ENCODE results near the gene ZNF334.

Gene ZNF334

DNA sequence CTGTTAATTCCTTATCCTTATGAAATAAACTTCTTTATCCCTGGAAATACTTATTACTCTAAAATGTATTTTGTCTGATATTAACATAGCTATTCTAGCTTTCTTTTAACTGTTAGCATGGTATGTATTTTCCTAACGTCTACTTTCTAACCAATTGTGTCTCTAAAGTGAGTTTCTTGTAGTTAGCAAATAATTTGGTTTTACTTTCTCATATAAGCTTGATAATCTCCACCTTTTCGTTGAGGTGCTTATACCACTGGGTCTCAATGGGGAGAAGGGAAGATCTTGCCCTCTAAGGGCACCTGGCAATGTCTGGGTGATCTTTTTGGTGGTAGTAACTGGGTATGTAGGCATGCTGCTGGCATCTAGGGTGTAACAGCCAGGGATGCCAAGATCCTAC, 25.7 kb downstream of the ZNF334 start:
- DNase-seq (ENCODE audit: low read depth), result no peak

DNA sequence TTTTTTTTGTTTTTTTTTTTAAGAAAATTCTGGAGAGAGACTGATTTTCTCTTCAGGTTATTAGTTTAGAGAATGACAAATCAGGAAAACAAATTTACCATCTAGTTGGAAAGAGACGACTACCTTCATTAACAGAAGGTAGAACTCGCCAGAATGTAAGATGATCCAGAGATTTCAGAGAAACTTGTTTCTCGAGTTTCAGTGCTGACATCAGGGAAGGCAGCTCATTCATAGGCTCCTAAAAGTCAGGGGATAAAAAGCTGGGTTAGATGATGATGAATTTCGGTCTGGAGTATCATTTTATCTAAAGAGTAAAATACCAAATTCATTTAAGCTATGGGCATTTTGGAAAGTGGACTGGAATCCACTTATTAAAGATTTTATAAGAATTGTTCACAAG, 27.9 kb downstream of the ZNF334 start:
- DNase-seq (ENCODE audit: low read depth), result no peak

DNA sequence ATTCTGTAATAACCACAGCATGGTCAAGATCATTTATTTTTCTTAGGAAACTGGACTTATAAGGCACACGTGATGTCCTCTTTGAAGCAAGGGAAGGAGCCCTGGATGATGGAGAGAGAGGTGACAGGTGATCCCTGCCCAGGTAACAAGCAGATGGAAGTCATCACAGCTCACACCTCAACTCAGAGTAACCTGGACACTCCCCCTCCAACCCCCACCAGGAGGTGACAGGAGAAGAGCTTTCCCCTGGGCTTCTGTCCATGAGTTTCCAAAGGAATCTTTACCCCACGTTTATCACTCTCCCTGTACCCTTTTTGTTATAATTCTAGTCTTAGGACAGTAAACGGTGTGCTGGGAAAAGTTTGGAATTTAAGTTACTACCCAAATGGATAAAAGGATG, 28.4 kb downstream of the ZNF334 start:
- no peak for DNase-seq (ENCODE audit: low read depth)

DNA sequence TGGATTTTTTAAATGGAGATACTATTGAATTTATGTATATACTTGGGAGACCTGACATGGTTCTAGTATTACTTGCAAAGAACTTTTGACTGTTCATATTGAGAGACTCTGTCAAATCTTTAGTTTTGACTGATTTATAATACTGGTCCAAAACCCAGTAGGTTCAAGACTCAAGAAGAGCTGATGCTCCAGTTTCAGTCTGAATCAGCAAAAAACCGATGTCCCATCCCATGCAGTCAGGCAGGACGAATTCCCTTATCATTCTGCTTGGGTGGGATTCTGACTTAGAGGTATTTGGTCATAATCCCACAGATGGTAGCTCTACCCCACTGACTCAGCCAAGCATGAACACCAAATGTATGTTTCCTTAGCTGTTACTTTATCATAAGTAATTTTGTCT, 29.5 kb downstream of the ZNF334 start:
- DNase-seq (ENCODE audit: low read depth), result no peak

DNA sequence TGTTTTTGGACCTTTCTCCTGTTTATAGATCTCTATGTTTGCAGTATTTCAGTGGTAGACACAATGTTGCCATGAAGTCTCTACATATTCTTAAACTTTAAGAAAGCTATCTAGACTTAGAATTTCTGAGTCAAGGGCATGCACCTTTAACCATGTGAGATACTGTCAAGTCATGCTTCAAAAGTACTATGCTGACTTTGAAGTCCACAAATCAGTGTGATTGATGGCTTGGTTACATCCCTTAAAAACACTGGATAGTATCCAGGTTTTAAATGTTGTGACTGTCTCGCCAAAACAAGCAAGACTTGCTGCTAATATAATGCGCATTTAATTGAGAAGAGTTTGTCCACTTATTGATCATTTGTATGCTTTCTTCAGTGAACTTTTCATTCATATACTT, 30.5 kb downstream of the ZNF334 start:
- no peak for DNase-seq (ENCODE audit: low read depth)

DNA sequence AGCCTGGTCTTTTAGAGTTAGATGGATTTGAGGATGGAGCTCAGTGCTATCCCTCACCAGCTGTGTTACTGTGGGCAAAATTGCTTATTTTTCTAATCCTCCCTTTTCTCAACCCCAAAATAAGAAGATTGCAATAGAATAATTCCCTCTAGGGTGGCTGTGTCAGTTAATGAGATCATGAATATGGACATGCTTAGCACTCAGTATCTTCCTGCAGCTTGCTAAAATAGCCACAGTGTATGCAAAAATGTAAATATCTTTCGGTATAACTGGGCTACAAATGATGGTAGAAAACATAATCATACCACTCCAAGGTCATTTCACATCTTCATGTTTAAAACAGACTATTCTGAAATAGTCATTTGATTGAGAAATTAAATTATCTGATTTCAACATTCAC, 35.7 kb downstream of the ZNF334 start:
- no peak for DNase-seq (ENCODE audit: low read depth)

DNA sequence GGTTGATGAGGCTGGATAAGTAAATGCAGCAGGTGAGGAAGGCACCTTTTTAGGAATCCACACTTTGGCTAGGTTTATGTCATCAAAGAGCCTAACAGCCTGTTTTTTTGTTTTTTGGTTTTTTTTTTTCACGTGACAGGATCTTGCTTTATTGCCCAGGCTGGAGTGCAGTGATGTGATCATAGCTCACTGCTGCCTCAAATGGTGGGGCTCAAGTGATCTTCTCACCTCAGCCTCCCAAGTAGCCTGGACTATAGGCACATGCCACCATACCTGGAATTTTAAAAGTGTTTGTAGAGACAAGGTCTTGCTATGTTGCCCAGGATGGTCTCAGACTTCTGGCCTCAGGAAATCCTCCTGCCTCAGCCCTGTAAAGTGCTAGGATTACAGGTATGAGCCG, 36.1 kb downstream of the ZNF334 start:
- no peak for DNase-seq (ENCODE audit: low read depth)

DNA sequence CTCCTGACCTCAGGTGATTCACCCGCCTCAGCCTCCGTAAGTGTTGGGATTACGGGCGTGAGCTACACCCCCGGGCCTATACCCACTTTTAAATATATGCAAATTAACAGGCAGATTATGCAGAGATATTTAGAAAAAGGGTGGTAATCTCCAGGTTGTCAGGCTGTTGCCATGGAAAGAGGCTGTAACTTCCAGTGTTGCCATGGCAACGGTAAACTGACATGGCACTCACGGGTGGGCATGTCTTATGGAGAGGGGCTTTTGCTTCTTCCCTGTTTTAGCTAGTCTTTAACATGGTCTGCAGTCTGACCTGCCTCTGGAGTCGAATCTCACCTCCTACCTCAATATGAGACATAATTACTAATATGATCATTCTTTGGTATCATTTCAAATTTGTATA, 44.9 kb downstream of the ZNF334 start:
- no peak for DNase-seq (ENCODE audit: low read depth)

DNA sequence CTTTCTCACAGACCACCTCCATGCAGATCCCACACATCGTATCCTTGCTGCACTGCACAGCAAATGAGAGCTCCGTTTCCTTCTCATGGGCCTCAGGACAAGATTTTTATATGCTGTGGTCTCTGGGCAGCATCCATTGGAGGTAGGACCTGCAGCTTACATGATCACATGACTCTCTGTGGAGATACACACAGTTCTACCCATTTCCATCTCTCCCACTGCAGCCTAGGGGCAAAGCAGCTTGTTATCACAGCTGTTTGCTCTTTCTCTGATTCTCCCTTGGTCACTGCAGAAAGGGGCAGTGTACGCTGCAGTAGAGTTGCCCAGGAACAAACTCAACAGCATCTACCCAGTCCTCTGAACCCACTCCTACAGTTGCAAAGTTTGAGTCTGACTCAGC, 48.9 kb downstream of the ZNF334 start:
- no peak for DNase-seq (ENCODE audit: low read depth)

DNA sequence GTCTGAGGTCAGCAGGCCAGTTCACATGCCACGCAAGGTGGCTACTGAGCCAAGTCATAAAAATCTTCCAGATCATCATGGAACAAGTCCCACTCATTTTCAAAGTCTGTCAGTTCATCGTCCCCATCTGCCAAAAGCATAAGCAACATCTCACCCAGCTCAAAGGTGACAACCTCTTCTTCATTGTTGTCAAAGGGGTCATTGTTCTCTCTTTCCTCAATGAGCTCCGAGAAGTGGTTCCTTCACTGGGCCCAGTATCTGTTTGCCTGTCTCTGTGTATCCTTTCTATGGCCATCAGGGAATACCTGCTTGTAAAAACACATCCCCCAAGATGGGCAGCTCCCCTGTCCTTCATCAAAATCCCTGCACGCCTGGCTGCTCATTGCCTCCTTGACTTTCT, 49.5 kb downstream of the ZNF334 start:
- no peak for DNase-seq (ENCODE audit: low read depth)

DNA sequence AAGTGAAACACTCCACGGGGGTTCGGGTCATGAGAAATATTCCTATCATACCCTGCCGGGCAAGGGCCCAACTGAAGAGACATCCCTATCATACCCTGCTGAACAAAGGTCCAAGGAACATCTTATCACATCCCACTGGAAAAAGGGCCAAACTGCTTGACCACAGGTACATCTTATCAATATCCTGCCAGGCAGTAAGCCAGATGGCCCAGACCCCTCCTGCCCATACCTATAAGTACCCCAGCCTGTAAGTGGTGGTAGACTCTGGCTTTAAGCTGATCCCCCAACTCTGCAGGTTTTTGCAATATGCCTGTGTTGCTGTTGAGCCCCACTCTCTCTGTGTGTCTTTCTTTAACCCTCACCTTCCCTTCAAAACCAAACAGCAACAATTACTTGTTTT, 51.6 kb downstream of the ZNF334 start:
- no peak for DNase-seq (ENCODE audit: low read depth)

DNA sequence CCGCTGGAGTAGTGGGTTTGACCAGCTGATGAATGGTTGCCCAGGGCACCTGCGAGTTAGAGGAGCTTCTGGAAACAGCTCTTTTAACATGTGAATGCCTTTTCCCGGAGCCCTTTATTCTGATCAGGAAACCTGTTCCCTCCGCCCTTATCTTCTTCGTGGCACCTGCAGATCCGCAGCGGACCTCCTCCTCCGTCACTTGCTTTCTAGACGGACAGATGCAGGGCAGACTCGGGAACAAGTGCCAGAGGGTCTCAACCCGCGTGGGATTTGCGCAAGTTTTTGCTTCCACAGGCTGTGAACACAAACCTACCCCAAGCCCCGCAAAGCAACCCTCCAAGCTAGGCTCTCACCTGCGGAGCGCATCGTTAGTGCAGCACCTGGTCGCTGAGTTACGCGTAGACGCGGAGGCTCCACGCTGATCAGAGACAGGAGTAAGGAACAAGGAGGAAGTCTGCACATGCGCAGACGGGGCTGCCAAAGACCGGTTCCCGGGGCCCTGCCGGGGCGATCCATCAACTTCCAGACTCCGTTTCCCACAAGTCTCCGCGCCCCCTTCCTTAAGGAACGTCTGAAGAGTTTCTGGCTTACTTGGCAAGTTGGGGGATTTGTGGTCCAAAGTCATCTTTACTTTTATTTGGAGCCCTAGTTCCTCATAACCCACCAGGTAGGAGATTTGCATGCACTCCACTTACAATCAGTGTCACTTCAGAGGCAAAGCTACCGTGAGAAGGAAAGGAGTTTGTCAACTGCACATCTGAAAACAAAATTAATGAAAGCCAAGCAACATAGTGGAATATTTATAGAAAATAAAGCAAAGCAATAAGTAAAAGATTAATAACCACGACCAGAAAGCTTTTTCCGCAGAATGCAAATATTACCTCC, 54.3 kb downstream of the ZNF334 start:
- no peak for DNase-seq (ENCODE audit: low read depth)

DNA sequence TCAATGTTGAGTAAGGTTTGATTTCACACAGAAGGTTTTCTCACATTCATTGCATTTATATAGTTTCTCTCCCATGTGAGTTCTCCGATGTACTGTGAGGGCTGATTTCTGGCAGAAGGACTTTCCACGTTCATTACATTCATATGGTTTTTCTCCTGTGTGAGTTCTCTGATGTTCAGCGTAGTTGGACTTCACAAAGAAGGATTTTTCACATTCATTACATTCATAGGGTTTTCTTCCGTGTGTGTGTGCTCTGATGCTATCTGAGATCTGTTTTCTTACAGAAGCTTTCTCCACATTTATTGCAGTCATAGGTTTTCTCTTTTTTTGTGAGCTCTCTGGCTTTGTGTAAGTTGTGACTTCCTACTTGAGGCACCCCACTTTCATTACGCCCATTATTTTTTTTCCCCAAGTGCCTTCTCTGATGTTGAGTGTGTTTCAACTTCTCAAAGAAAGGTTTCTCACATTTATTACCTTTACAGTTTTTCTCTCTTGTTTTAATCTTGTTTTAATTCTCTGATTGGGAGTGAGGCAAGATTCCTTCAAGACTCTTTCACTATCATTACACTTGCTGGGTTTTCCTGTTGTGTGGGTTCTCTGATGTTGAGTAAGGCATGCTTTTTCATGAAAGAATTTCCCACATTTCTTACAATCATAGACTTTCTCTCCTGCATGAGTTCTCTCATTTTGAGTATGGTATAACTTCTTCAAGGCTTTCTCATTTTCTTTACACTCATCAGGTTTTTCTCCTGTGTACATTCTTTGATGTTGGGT, 56.9 kb downstream of the ZNF334 start:
- no peak for DNase-seq (ENCODE audit: low read depth)

DNA sequence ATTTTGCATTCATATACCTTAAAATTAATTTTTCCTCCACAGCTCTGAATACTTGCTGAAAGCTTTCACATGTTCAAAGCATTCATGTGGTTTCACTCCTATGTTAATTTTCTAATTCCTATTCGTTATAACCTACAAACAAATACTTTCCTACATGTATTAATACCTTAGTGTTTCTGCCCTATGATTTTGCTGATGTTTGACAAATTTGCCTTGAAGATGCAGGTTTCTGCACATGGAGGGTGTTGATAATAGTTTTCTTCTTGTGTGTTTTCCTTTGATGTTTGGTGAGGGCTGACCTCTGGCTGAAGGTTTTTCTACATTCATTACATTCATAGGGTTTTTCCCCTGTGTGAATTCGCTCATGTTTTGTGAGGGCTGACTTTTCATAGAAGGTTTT, 57.6 kb downstream of the ZNF334 start:
- DNase-seq (ENCODE audit: low read depth), result no peak
